ACC112 (cell line): ENCODE measurements around the gene VEZT.
"Not testable (repeated sequence)": the region's sequence is repeated elsewhere in the genome, so short reads cannot be mapped to it uniquely, and the experiment has no call there.

Experiments used
- H2AFZ ChIP-seq: fragments of 200-600 bp; sonication (generic); one replicate; pipeline ENCODE4 v1.6.0; 2017; ENCODE audit warnings: antibody characterized with exemption, low read length; ENCODE audit not compliant: unreplicated experiment
- H3K27ac ChIP-seq: fragments of 200-600 bp; sonication (generic); 2 replicates; pipeline ENCODE4 v1.5.1; 2014; ENCODE audit warnings: low read depth, mild to moderate bottlenecking, antibody characterized with exemption, low read length, moderate library complexity
- H3K27me3 ChIP-seq: fragments of 200-600 bp; sonication (generic); 2 replicates; pipeline ENCODE4 v1.6.1; 2014; ENCODE audit warnings: mild to moderate bottlenecking, antibody characterized with exemption, low read length, moderate library complexity, mixed read lengths; ENCODE audit not compliant: insufficient read depth
- H3K36me3 ChIP-seq: fragments of 200-600 bp; sonication (generic); 2 replicates; pipeline ENCODE4 v1.6.1; 2016; ENCODE audit warnings: mild to moderate bottlenecking, antibody characterized with exemption, low read length, moderate library complexity, mixed read lengths; ENCODE audit not compliant: insufficient read depth
- H3K4me1 ChIP-seq: fragments of 200-600 bp; sonication (generic); one replicate; pipeline ENCODE4 v1.6.1; 2016; ENCODE audit warnings: low read length, mixed read lengths; ENCODE audit not compliant: insufficient read depth, unreplicated experiment, control insufficient read depth
- H3K4me3 ChIP-seq: fragments of 200-600 bp; sonication (generic); 2 replicates; pipeline ENCODE4 v1.5.1; 2014; ENCODE audit warnings: mild to moderate bottlenecking, low read depth, low read length
- H3K79me2 ChIP-seq: fragments of 200-600 bp; sonication (generic); one replicate; pipeline ENCODE4 v1.6.0; 2016; ENCODE audit warnings: low read length; ENCODE audit not compliant: control insufficient read depth, unreplicated experiment, insufficient read depth

The VEZT gene

GRCh38 chr12:95224202-95225170, 6.9 kb downstream of the VEZT start:
- Histone ChIP-seq H3K36me3 (no peaks in the 10 kb centered on the region), H3K79me2 (peaks cover 83% of the 10 kb centered on the region), H3K4me1 (peaks cover 18% of the 10 kb centered on the region), H3K27ac (no peak overlapping the region), H2AFZ (no peak overlapping the region), H3K4me3 (no peak overlapping the region), H3K27me3 (no peaks in the 10 kb centered on the region)

DNA sequence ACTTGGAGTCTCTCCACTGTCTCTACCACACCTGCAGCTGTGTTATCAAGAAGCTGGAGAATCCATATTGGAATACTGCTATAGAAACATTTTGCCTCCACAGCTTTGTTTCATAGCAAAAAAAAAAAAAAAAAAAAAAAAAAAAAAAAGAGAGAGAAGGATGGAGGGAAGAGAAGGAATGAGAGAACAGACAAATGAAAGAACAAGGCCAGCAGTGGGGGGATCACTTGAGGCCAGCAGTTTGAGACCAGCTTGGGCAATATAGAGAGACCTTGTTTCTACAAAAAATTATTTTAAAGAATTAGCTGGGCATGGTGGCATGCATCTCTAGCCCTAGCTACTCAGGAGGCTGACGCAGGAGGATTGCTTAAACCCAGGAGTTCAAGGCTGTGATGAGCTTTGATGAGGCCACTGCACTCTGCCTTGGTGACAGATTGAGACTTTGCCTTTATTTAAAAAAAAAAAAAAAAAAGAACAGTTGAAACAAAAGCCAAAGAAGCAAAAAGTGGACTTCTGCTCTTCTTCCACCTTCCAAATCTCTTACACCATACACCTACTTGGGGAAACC, 8.1 kb downstream of the VEZT start:
- Histone ChIP-seq H3K4me1 (peaks cover 14% of the 10 kb centered on the region), H3K27me3 (no peaks in the 10 kb centered on the region), H3K36me3 (no peaks in the 10 kb centered on the region), H3K27ac (no peak overlapping the region), H2AFZ (no peak overlapping the region), H3K79me2 (peaks cover 75% of the 10 kb centered on the region), H3K4me3 (no peak overlapping the region)

- Histone ChIP-seq H3K79me2 (peaks cover 75% of the 10 kb centered on the region), H2AFZ (no peak overlapping the region), H3K27ac (no peak overlapping the region), H3K36me3 (no peaks in the 10 kb centered on the region), H3K27me3 (no peaks in the 10 kb centered on the region), H3K4me3 (no peak overlapping the region), H3K4me1 (peaks cover 20% of the 10 kb centered on the region)
Measured at GRCh38 chr12:95227818-95228356, 10.3 kb downstream of the VEZT start.

DNA sequence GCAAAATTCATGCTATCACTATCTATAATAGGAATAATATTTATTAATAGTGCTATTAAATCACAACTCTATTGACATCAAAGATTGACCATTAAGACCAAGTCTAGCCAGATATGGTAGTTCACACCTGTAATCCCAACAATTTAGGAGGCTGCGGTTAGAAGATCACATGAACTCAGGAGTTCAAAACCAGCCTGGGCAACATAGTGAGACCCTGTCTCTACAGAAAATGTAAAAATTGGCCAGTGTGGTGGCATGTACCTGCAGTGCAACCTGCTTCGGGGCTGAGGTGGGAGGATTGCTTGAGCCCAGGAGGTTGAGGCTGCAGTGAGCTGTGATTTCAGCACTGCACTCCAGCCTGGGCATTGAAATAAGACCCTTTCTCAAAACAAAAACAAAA, 11.0 kb downstream of the VEZT start:
- Histone ChIP-seq H3K36me3 (no peaks in the 10 kb centered on the region), H3K79me2 (peaks cover 74% of the 10 kb centered on the region)

GRCh38 chr12:95229636-95230035, 12.0 kb downstream of the VEZT start:
- no peak overlapping the region for H2AFZ ChIP-seq
- H3K4me1 ChIP-seq: peaks cover 13% of the 10 kb centered on the region
- no peaks in the 10 kb centered on the region for H3K27me3 ChIP-seq
- no peak overlapping the region for H3K4me3 ChIP-seq
- H3K27ac ChIP-seq: no peak overlapping the region
- H3K79me2 ChIP-seq: peaks cover 71% of the 10 kb centered on the region
- H3K36me3 ChIP-seq: no peaks in the 10 kb centered on the region

More for the DNA sequence above, 11.0 kb downstream of the VEZT start:
- H3K27me3 ChIP-seq: no peaks in the 10 kb centered on the region
- peaks cover 20% of the 10 kb centered on the region for H3K4me1 ChIP-seq
- no peak overlapping the region for H2AFZ ChIP-seq
- no peak overlapping the region for H3K27ac ChIP-seq
- H3K4me3 ChIP-seq: no peak overlapping the region

- Histone ChIP-seq H3K27me3 (no peaks in the 10 kb centered on the region), H3K79me2 (peaks cover 66% of the 10 kb centered on the region), H3K36me3 (no peaks in the 10 kb centered on the region), H3K4me1 (peaks cover 10% of the 10 kb centered on the region), H3K27ac (no peak overlapping the region), H3K4me3 (no peak overlapping the region), H2AFZ (no peak overlapping the region)
Measured at GRCh38 chr12:95230313-95230712, 12.7 kb downstream of the VEZT start.

DNA sequence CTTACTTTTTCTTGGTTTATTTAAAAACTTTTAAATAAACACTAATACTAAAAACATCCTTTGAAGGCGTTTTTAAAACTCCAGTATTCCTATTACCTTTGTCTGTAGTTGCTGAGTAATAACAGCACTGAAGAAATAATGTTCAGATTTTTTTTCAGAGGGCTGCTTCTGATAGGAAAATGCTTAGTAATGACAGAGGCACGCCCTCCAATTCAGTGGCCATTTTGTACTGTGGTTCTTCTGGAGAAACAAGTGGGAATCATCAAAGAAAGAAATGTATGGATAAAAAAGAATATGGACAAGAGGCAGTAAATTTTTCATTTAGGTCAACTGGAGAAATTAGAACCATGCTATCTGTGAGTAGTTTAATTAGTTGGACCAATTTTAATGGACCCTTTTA, 13.6 kb downstream of the VEZT start:
- Histone ChIP-seq H3K27ac (peak overlapping the region; percentile 43), H3K4me3 (no peak overlapping the region), H3K79me2 (peaks cover 60% of the 10 kb centered on the region), H3K36me3 (no peaks in the 10 kb centered on the region), H2AFZ (no peak overlapping the region), H3K4me1 (peaks cover 10% of the 10 kb centered on the region), H3K27me3 (no peaks in the 10 kb centered on the region)

- H2AFZ ChIP-seq, H3K36me3 ChIP-seq, H3K27ac ChIP-seq, H3K27me3 ChIP-seq, H3K4me3 ChIP-seq: not testable (repeated sequence)
- H3K4me1 ChIP-seq: peaks cover 10% of the 10 kb centered on the region
- peaks cover 49% of the 10 kb centered on the region for H3K79me2 ChIP-seq
Measured at GRCh38 chr12:95234187-95234586, 16.6 kb downstream of the VEZT start.

DNA sequence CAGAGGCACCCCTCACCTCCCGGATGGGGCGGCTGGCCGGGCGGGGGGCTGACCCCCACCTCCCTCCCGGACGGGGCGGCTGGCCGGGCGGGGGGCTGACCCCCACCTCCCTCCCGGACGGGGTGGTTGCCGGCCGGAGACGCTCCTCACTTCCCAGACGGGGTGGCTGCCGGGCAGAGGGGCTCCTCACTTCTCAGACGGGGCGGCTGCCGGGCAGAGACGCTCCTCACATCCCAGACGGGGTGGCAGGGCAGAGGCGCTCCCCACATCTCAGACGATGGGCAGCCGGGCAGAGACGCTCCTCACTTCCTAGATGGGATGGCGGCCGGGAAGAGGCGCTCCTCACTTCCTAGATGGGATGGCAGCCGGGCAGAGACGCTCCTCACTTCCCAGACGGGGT, 18.0 kb downstream of the VEZT start:
- H3K36me3 ChIP-seq, H3K27ac ChIP-seq, H3K4me3 ChIP-seq, H2AFZ ChIP-seq, H3K4me1 ChIP-seq, H3K27me3 ChIP-seq: not testable (repeated sequence)
- H3K79me2 ChIP-seq: peaks cover 46% of the 10 kb centered on the region

DNA sequence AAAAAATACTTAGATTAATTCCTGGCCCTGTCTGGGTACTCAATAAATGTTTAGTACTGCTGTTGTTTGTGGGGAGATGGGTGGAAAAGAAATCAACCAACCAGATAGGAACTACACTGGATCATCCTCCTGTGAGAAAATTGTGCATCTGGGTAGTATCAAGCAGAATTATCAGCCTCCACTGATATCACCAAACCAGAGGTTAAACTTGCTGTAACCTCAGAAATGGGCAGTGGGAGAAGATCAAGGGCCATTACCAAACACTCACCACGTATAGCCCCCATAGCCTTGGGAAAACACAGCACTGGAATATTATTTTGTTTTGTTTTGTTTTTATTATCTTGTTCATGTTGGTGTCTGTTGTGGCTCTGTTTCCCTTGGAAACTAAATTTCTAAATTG, 19.7 kb downstream of the VEZT start:
- Histone ChIP-seq H3K27ac (no peak overlapping the region), H3K4me1 (no peaks in the 10 kb centered on the region), H3K36me3 (no peaks in the 10 kb centered on the region), H3K4me3 (no peak overlapping the region), H2AFZ (no peak overlapping the region), H3K79me2 (peaks cover 38% of the 10 kb centered on the region), H3K27me3 (no peaks in the 10 kb centered on the region)

GRCh38 chr12:95238150-95238549, 20.5 kb downstream of the VEZT start:
- no peak overlapping the region for H3K27ac ChIP-seq
- no peak overlapping the region for H2AFZ ChIP-seq
- H3K27me3 ChIP-seq: no peaks in the 10 kb centered on the region
- H3K79me2 ChIP-seq: peaks cover 33% of the 10 kb centered on the region
- H3K4me1 ChIP-seq: no peaks in the 10 kb centered on the region
- H3K4me3 ChIP-seq: no peak overlapping the region
- no peaks in the 10 kb centered on the region for H3K36me3 ChIP-seq
